ENCODE results near the gene SPOPL.

The SPOPL gene

GRCh38 chr2:138600732-138601457 lies 99.3 kb downstream of the SPOPL start:
- no peak for DNase-seq (ENCODE audit: low read depth in 2 of 3, low spot score in 1 of 3)

GRCh38 chr2:138601458-138602165 lies 100.0 kb downstream of the SPOPL start:
- no peak for DNase-seq (ENCODE audit: low read depth in 2 of 3, low spot score in 1 of 3)

DNA sequence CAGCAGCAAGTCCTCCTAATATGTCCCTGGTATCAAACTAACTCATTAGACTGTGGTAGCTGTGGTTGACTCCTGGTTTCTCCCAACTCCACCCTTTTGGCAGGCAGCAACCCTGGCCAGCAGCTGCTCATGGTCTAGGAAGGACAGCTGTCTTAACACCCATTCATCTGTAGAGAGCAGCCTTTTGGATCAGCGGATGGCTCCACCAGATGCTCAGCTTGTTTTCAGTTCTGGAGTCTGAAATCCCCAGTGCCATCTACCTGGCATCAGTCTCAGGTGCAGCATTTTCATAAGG lies 100.5 kb downstream of the SPOPL start:
- no peak for DNase-seq (ENCODE audit: low read depth in 2 of 3, low spot score in 1 of 3)

DNA sequence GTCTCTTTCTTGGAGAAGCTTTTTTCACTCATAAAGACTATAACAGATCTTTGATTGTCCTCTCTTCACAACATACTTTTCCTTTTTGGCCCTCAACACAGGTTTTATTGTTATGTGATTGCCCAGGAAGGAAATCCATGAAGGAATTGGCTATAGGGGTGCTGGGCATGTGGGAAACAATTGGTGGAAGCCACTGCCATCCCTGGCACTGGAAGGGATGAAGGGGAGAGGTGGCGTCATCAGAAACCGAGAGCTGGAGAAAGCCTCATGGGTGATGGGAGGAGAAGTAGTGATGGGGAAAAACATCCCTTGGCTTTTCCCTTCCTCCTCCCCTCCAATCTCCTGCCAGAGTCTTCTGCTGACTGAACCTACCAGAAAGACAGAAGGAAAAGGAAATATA lies 106.2 kb downstream of the SPOPL start:
- no peak for DNase-seq (ENCODE audit: low read depth in 2 of 3, low spot score in 1 of 3)

DNA sequence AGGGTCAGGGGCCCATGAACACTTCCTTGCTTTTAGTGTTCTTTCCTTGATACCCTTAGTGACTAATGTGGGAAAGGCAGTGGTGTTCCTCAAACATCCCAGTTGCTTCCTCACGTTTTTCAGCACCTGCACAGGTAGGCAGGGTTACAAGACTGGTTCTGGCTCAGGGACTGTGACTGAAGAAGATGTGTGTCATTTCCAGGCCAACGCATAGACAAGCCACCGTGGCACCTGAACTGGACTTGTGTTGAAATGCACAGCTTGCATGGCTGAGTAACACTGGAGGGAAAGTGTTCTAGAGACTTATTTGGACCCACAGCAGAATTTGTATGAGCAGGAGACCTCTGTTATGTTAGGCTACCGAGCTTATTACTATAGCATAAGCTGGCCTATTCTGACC lies 107.9 kb downstream of the SPOPL start:
- no peak for DNase-seq (ENCODE audit: low read depth in 2 of 3, low spot score in 1 of 3)

DNA sequence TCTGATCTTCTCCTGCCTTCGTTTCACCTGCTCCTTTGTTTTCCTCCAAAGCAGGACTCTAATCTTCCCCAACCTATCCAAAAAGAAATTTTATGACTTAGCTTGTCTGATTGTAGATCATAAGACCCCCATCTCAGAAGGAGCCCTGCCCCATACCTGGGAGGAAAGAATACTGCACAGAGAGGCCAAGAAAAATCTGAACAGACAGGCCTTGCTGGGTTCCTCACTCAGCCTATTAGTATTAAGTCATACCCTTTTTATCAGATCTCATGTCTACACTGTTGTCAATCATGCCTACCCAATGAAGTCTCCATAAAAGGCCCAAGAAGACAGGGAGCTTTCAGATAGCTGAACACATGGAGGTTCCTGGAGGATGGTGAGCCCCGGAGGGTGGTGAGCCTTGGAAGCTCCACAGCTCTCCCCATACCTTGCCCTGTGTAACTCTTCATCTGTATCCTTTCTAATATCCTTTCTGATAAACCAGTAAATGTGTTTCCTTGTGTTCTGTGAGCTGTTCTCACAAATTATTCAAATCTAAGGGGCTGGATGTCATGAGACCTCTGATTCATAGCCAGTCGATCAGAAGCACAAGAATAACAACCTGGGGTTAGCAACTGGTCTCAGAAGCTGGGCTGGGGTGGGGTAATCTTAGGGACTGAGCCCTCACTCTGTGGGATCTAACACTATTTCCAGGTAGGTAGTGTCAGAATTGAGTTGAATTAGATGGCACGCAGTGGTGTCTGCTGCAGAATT lies 108.8 kb downstream of the SPOPL start:
- no peak for DNase-seq (ENCODE audit: low read depth in 2 of 3, low spot score in 1 of 3)

DNA sequence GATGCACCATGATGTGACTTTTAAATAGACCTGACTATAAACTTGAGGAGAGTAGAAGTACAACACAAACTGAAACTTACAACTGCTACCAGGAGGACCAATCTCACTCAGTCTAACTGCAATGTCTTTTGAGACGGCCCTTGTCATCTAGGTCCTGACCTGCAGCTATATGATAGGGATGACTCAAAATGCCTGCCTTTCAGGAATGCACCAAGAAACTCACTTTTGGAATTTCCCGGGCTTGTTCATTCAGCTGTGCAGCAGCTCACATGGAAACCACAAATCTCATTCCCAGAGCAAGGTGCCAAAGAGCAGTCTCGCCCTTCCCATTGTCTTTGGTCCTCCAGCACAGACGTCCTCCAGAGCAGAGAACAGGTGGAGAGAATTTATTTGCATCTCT lies 113.7 kb downstream of the SPOPL start:
- DNase-seq (ENCODE audit: low read depth in 2 of 3, low spot score in 1 of 3) = no peak

GRCh38 chr2:138617026-138617425 lies 115.5 kb downstream of the SPOPL start:
- DNase-seq (ENCODE audit: low read depth in 2 of 3, low spot score in 1 of 3) = no peak

DNA sequence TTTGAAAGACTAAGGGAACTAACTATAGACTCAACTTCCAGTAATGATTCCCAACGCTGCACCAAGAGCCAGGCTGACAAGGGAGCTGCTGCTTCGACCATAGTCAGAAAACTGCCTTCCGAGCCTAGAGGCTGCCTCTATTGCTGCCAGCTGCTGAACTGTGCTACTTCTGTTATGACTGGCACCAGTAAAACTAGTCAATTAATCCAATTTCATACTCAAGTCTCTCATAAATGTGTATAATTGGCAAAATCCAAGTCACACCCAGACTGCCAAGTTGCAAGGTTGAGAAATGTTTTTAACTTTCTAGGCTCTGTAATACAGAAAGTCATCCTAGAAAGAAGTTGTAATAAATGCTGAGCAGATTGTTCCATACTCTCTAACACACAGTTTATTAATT lies 117.4 kb downstream of the SPOPL start:
- DNase-seq (ENCODE audit: low read depth in 2 of 3, low spot score in 1 of 3) = no peak

DNA sequence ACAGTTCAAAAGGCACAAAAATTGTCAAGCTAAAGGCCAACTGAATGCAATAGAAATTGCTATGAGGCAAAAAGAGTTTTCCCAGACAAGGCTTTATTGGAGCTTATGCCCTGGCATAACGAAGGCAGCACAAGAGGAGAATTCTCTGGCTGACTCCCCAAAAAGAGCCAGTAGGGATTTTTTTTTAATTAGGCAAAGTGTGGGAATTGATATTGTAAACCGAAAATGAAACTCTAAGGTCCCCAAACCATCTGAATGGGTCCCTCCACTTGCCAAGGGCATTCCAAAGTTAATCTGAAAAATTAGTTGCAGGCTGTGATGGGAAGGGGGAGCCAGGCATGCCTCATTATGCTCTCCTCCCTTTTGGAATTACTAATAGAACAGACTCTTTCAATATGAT lies 118.9 kb downstream of the SPOPL start:
- no peak for DNase-seq (ENCODE audit: low read depth in 2 of 3, low spot score in 1 of 3)

DNA sequence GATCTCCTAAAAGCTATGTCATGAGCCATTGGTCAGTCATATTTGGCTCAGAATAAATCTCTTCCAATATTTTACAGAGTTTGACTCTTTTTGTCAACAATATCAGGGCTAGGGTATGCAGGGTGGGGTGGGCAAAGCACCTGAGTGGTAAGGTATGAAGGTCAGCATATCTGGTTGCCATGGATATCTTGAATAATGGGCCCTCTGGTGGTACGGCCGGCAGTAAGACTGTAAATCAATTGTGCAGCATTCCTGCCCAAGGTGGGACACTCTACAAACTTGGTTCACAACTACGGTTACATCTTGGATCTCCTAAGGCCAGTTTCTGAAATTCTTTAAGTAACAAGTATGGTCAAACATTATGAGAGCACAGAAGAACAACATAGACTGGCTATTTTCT lies 119.6 kb downstream of the SPOPL start:
- no peak for DNase-seq (ENCODE audit: low read depth in 2 of 3, low spot score in 1 of 3)

- no peak for DNase-seq (ENCODE audit: low read depth in 2 of 3, low spot score in 1 of 3)
Measured at GRCh38 chr2:138622613-138623012, 121.0 kb downstream of the SPOPL start.

Measured in stimulated activated CD4-positive, alpha-beta T cell treated with anti-CD3 and anti-CD28 coated beads, Interleukin-12 subunit alpha, Interleukin-12 subunit beta, amount 100 ng/mL, for 48 hours (primary cell).